ENCODE data around the gene HDGFL2. TPM values are rescaled to one million over a fixed set of nuclear protein-coding genes. Genes with fewer than 3 reads are reported as not detected.

HDGFL2 gene
- total and polyA plus RNA-seq, 7 experiments from 2014 or later = 14.0 to 64.6 (median 31.5) TPM

DNA sequence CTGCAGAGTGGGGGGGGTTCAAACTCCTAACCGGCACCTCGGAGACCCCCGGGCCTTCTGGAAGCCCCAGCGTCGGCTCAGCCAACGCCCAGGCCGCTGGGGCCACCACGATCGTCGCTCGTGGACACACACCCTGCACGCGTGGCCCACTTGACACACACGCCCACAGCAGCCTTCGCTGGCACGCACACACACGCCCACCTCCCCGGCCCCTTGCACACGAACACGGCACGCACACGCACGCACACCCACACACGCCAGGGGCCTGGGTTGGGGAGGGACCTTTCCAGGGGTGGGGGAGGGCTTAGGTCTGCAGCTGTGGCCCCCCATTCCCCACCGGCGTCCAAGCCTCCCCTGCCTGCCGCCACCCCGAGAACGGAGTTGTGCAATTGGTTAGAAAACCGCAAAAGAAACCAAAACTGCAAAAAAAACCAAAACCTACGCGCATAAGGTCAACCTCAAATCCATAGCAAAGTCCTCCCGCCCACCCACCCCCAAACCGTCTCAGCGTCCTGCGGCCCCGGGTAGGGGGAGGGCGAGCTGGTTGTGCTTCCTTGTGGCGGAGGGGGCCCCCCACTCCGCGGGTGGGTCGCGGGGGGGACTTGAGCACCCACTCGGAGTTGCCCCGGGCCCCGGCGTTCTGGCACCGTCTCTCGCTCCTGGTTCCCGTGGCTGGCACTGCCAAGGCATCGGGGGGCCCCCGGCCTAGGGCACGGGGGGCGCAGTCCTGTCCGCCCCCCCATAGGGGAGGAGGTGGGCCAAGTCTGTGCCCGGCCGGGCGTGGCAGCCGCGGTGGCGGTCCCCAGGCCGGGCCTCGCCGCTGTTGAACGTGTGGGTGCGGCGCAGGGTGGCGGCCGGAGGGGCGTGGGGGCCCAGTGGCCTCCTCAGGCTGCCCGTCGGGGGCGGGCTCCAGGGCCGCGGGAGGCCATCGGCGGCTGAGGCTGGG is 71.1 kb downstream of the HDGFL2 start:
- peaks cover 0 to 4% (median 0%) of the 10 kb centered on the region in 3 experiments for H3K9me3 ChIP-seq (ENCODE audit: control insufficient read depth in 2 of 3, low read length in 3 of 3)
- intact Hi-C loops (cut with micrococcal nuclease) = no loop called here
- DNase-seq (no peak), ATAC-seq (no peak)
- no peak overlapping the region for H3K4me3 ChIP-seq (ENCODE audit: low read length)
- POLR2A ChIA-PET = no interaction called here
- H3K4me1 ChIP-seq (ENCODE audit: control insufficient read depth in 2 of 2, insufficient read depth in 2 of 2, low read length in 2 of 2) = no peaks in the 10 kb centered on the region
- no peak overlapping the region for H3K27ac Mint-ChIP-seq
- peaks cover 0 to 4% (median 0%) of the 10 kb centered on the region in 5 donors for H3K36me3 Mint-ChIP-seq
- no peak overlapping the region for H3K4me3 Mint-ChIP-seq
- CTCF ChIA-PET = no interaction called here
- H3K36me3 ChIP-seq (ENCODE audit: control insufficient read depth in 2 of 3, insufficient read depth in 3 of 3, low read length in 3 of 3) = no peaks in the 10 kb centered on the region
- H3K27ac ChIP-seq (ENCODE audit: low read depth, low read length) = no peak overlapping the region
- H3K4me1 Mint-ChIP-seq = peaks cover 0 to 10% (median 6%) of the 10 kb centered on the region in 7 donors
- H3K27me3 Mint-ChIP-seq = peaks cover 0 to 19% (median 4%) of the 10 kb centered on the region in 5 donors
- H3K27me3 ChIP-seq (ENCODE audit: control insufficient read depth in 2 of 2, insufficient read depth in 2 of 2, low read length in 2 of 2) = no peaks in the 10 kb centered on the region
- peaks cover 0 to 6% (median 0%) of the 10 kb centered on the region in 11 donors for H3K9me3 Mint-ChIP-seq

DNA sequence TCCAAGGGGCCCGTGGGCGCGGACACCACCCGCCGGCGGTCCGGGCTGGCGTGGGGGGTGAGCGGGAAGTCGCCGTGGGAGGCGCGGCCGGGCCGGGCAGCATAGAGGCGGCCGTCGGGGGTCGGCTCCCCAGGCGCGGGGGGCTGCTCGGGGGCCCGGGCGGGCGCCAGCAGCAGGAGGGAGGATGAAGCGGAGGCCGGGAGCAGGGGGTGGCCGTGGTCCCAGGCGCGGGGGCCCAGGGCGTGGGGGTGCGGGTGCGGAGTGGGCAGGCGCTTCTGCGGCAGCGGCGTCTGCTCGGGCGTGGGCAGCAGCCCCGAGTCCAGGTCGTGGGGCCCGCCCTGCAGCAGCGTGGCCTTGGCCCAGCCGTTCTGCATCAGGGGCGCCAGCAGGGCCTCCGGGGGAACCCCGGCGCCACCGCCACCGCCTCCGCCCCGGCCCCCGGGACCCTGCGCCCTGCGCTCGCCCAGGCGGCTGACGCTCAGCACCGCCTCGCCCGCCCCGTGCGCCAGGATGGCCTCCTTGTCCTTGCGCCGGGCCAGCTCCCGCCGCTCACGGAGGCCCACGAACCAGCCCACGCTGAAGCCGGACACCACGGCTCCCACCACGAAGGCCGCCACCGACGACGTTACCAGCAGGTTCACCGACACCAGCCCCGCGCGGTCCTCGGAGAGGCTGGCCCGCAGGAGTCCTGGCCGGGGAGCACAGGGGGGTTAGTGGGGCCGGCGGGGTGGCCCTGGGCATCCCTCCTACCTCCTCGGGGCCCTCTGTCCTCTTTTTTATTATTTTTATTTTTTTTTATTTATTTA is 71.9 kb downstream of the HDGFL2 start:
- Mint-ChIP-seq H3K27me3 (peaks cover 0 to 18% (median 3%) of the 10 kb centered on the region in 5 donors), H3K4me1 (peaks cover 0 to 10% (median 6%) of the 10 kb centered on the region in 7 donors), H3K36me3 (peaks cover 0 to 4% (median 0%) of the 10 kb centered on the region in 5 donors), H3K4me3 (no peak overlapping the region), H3K27ac (no peak overlapping the region), H3K9me3 (peaks cover 0 to 6% (median 0%) of the 10 kb centered on the region in 11 donors)
- H3K4me3 ChIP-seq (ENCODE audit: low read length) = no peak overlapping the region
- no peaks in the 10 kb centered on the region for H3K4me1 ChIP-seq (ENCODE audit: control insufficient read depth in 2 of 2, insufficient read depth in 2 of 2, low read length in 2 of 2)
- no peaks in the 10 kb centered on the region for H3K27me3 ChIP-seq (ENCODE audit: control insufficient read depth in 2 of 2, insufficient read depth in 2 of 2, low read length in 2 of 2)
- peaks cover 0 to 4% (median 0%) of the 10 kb centered on the region in 3 experiments for H3K9me3 ChIP-seq (ENCODE audit: control insufficient read depth in 2 of 3, low read length in 3 of 3)
- H3K27ac ChIP-seq (ENCODE audit: low read depth, low read length) = no peak overlapping the region
- no peak for DNase-seq
- no peaks in the 10 kb centered on the region for H3K36me3 ChIP-seq (ENCODE audit: control insufficient read depth in 2 of 3, insufficient read depth in 3 of 3, low read length in 3 of 3)
- intact Hi-C loops (cut with micrococcal nuclease) = no loop called here
- ChIA-PET POLR2A (no interaction called here), CTCF (no interaction called here)
- no peak for ATAC-seq

- ATAC-seq = no peak
- CTCF ChIA-PET = interaction anchor here (1.0 to 1.1 kb wide), 2 partner anchors 20 to 45 kb away, joined by 3 to 4 read pairs; no protein-coding TSS in a partner anchor
- no peak overlapping the region for H3K27ac ChIP-seq (ENCODE audit: low read depth, low read length)
These were observed 75.5 kb downstream of the HDGFL2 start for GRCh38 chr19:4547303-4548237.

GRCh38 chr19:4548238-4548584 is 76.1 kb downstream of the HDGFL2 start:
- Mint-ChIP-seq H3K4me1 (peaks cover 0 to 5% (median 0%) of the 10 kb centered on the region in 7 donors), H3K4me3 (no peak overlapping the region), H3K27ac (no peak overlapping the region), H3K36me3 (peaks cover 0 to 4% (median 0%) of the 10 kb centered on the region in 5 donors), H3K27me3 (peaks cover 0 to 20% (median 6%) of the 10 kb centered on the region in 5 donors), H3K9me3 (peaks cover 0 to 3% (median 0%) of the 10 kb centered on the region in 11 donors)
- intact Hi-C loops (cut with micrococcal nuclease) = no loop called here
- H3K27ac ChIP-seq (ENCODE audit: low read depth, low read length) = no peak overlapping the region
- no peaks in the 10 kb centered on the region for H3K27me3 ChIP-seq (ENCODE audit: control insufficient read depth in 2 of 2, insufficient read depth in 2 of 2, low read length in 2 of 2)
- DNase-seq (no peak), ATAC-seq (no peak)
- H3K36me3 ChIP-seq (ENCODE audit: control insufficient read depth in 2 of 3, insufficient read depth in 3 of 3, low read length in 3 of 3) = no peaks in the 10 kb centered on the region
- ChIA-PET CTCF (interaction anchor here (0.7 to 1.0 kb wide), 2 partner anchors 26 to 45 kb away, joined by 3 to 4 read pairs; no protein-coding TSS in a partner anchor), POLR2A (no interaction called here)
- H3K4me1 ChIP-seq (ENCODE audit: control insufficient read depth in 2 of 2, insufficient read depth in 2 of 2, low read length in 2 of 2) = no peaks in the 10 kb centered on the region
- H3K9me3 ChIP-seq (ENCODE audit: control insufficient read depth in 2 of 3, low read length in 3 of 3) = no peaks in the 10 kb centered on the region
- no peak overlapping the region for H3K4me3 ChIP-seq (ENCODE audit: low read length)

More at GRCh38 chr19:4547303-4548237, 75.5 kb downstream of the HDGFL2 start:
- H3K36me3 Mint-ChIP-seq = peaks cover 0 to 4% (median 0%) of the 10 kb centered on the region in 5 donors
- peaks cover 0 to 14% (median 6%) of the 10 kb centered on the region in 5 donors for H3K27me3 Mint-ChIP-seq
- POLR2A ChIA-PET = no interaction called here
- H3K9me3 Mint-ChIP-seq = peaks cover 0 to 2% (median 0%) of the 10 kb centered on the region in 11 donors
- H3K4me3 Mint-ChIP-seq = no peak overlapping the region
- no peak overlapping the region for H3K27ac Mint-ChIP-seq
- no peaks in the 10 kb centered on the region for H3K36me3 ChIP-seq (ENCODE audit: control insufficient read depth in 2 of 3, insufficient read depth in 3 of 3, low read length in 3 of 3)
- no peaks in the 10 kb centered on the region for H3K9me3 ChIP-seq (ENCODE audit: control insufficient read depth in 2 of 3, low read length in 3 of 3)
- DNase-seq = no peak
- no peaks in the 10 kb centered on the region for H3K4me1 ChIP-seq (ENCODE audit: control insufficient read depth in 2 of 2, insufficient read depth in 2 of 2, low read length in 2 of 2)
- intact Hi-C loops (cut with micrococcal nuclease) = no loop called here
- peaks cover 0 to 5% (median 0%) of the 10 kb centered on the region in 7 donors for H3K4me1 Mint-ChIP-seq
- H3K27me3 ChIP-seq (ENCODE audit: control insufficient read depth in 2 of 2, insufficient read depth in 2 of 2, low read length in 2 of 2) = no peaks in the 10 kb centered on the region
- H3K4me3 ChIP-seq (ENCODE audit: low read length) = no peak overlapping the region

GRCh38 chr19:4550018-4550417 is 77.9 kb downstream of the HDGFL2 start:
- H3K9me3 Mint-ChIP-seq = peaks cover 0 to 6% (median 0%) of the 10 kb centered on the region in 11 donors
- peaks cover 0 to 4% (median 0%) of the 10 kb centered on the region in 5 donors for H3K36me3 Mint-ChIP-seq
- Histone ChIP-seq H3K27me3 (ENCODE audit: control insufficient read depth in 2 of 2, insufficient read depth in 2 of 2, low read length in 2 of 2) (no peaks in the 10 kb centered on the region), H3K9me3 (ENCODE audit: control insufficient read depth in 2 of 3, low read length in 3 of 3) (no peaks in the 10 kb centered on the region), H3K4me1 (ENCODE audit: control insufficient read depth in 2 of 2, insufficient read depth in 2 of 2, low read length in 2 of 2) (no peaks in the 10 kb centered on the region), H3K4me3 (ENCODE audit: low read length) (no peak overlapping the region), H3K36me3 (ENCODE audit: control insufficient read depth in 2 of 3, insufficient read depth in 3 of 3, low read length in 3 of 3) (no peaks in the 10 kb centered on the region), H3K27ac (ENCODE audit: low read depth, low read length) (no peak overlapping the region)
- ATAC-seq (no peak), DNase-seq (no peak)
- intact Hi-C loops (cut with micrococcal nuclease) = no loop called here
- ChIA-PET POLR2A (no interaction called here), CTCF (no interaction called here)
- peaks cover 0 to 5% (median 0%) of the 10 kb centered on the region in 7 donors for H3K4me1 Mint-ChIP-seq
- no peak overlapping the region for H3K4me3 Mint-ChIP-seq
- no peak overlapping the region for H3K27ac Mint-ChIP-seq
- H3K27me3 Mint-ChIP-seq = peaks cover 0 to 26% (median 6%) of the 10 kb centered on the region in 5 donors

Measured in naive thymus-derived CD4-positive, alpha-beta T cell (primary cell).